ENCODE measurements around the gene C3orf62.

Gene C3orf62

GRCh38 chr3:49276475-49277382 is at the start of gene C3orf62:
TSS of gene C3orf62 (minus strand) at chr3:49277232. CDS start at chr3:49276872, 360 bp downstream.
- DNase-seq (ENCODE audit: low read depth in 3 of 3): peak; percentile 55 to 86 (median 61)

GRCh38 chr3:49324768-49325167 is 47.7 kb upstream of the C3orf62 start:
- DNase-seq (ENCODE audit: low read depth in 3 of 3): no peak

- DNase-seq (ENCODE audit: low read depth in 3 of 3): no peak
Observed at GRCh38 chr3:49316696-49317457, 39.8 kb upstream of the C3orf62 start.

GRCh38 chr3:49313896-49314688 is 37.1 kb upstream of the C3orf62 start:
- no peak for DNase-seq (ENCODE audit: low read depth in 3 of 3)

GRCh38 chr3:49311283-49311682 is 34.3 kb upstream of the C3orf62 start:
- DNase-seq (ENCODE audit: low read depth in 3 of 3): no peak

- DNase-seq (ENCODE audit: low read depth in 3 of 3): no peak
Observed at GRCh38 chr3:49310677-49311076, 33.6 kb upstream of the C3orf62 start.

GRCh38 chr3:49305608-49306007 is 28.6 kb upstream of the C3orf62 start:
- no peak for DNase-seq (ENCODE audit: low read depth in 3 of 3)

GRCh38 chr3:49302613-49303012 is 25.6 kb upstream of the C3orf62 start:
- DNase-seq (ENCODE audit: low read depth in 3 of 3): no peak

GRCh38 chr3:49300595-49300994 is 23.6 kb upstream of the C3orf62 start:
- no peak for DNase-seq (ENCODE audit: low read depth in 3 of 3)

- no peak for DNase-seq (ENCODE audit: low read depth in 3 of 3)
Observed at GRCh38 chr3:49298511-49298910, 21.5 kb upstream of the C3orf62 start.

GRCh38 chr3:49296781-49297411 is 19.9 kb upstream of the C3orf62 start:
- DNase-seq (ENCODE audit: low read depth in 3 of 3): no peak

GRCh38 chr3:49295489-49296058 is 18.5 kb upstream of the C3orf62 start:
- peak in 2 of 3 experiments; percentile 3 to 15 for DNase-seq (ENCODE audit: low read depth in 3 of 3)

- DNase-seq (ENCODE audit: low read depth in 3 of 3): no peak
Observed at GRCh38 chr3:49294343-49294742, 17.3 kb upstream of the C3orf62 start.

GRCh38 chr3:49283997-49284396 is 7.0 kb upstream of the C3orf62 start:
- no peak for DNase-seq (ENCODE audit: low read depth in 3 of 3)

GRCh38 chr3:49279376-49279775 is 2.3 kb upstream of the C3orf62 start:
- DNase-seq (ENCODE audit: low read depth in 3 of 3): no peak

- DNase-seq (ENCODE audit: low read depth in 3 of 3): no peak
Observed at GRCh38 chr3:49278548-49278947, 1.5 kb upstream of the C3orf62 start.

GRCh38 chr3:49277383-49277775 is 347 bp upstream of the C3orf62 start:
- DNase-seq (ENCODE audit: low read depth in 3 of 3): no peak

- no peak for DNase-seq (ENCODE audit: low read depth in 3 of 3)
Observed at GRCh38 chr3:49273825-49274532, 3.1 kb downstream of the C3orf62 start.

GRCh38 chr3:49271047-49271446 is 6.0 kb downstream of the C3orf62 start:
- DNase-seq (ENCODE audit: low read depth in 3 of 3): no peak

GRCh38 chr3:49270156-49270500 is 6.9 kb downstream of the C3orf62 start:
- DNase-seq (ENCODE audit: low read depth in 3 of 3): no peak
